HK-2 (cell line): ENCODE data around the gene CTH.
"Not testable (repeated sequence)": the region's sequence is repeated elsewhere in the genome, so short reads cannot be mapped to it uniquely, and the experiment has no call there.

Source experiments
- DNase-seq: peaks from one replicate; pipeline ENCODE4 v3.0.0-alpha.2; 2018; ENCODE audit not compliant: unreplicated experiment

The CTH gene

GRCh38 chr1:70410604-70411359 lies at the start of gene CTH:
CTH (plus strand) TSS chr1:70411268; CDS start chr1:70411416, 148 bp downstream.
- DNase-seq, result peak; percentile 97

GRCh38 chr1:70361727-70362398 lies 49.2 kb upstream of the CTH start:
- DNase-seq, result no peak

GRCh38 chr1:70364439-70364838 lies 46.6 kb upstream of the CTH start:
- DNase-seq, result no peak

GRCh38 chr1:70366425-70366952 lies 44.6 kb upstream of the CTH start:
- not testable (repeated sequence) for DNase-seq

- not testable (repeated sequence) for DNase-seq
Observed at GRCh38 chr1:70366997-70367396, 44.1 kb upstream of the CTH start.

- not testable (repeated sequence) for DNase-seq
Observed at GRCh38 chr1:70367397-70367796, 43.7 kb upstream of the CTH start.

GRCh38 chr1:70371586-70371985 lies 39.5 kb upstream of the CTH start:
- DNase-seq, result not testable (repeated sequence)

- DNase-seq, result no peak
Observed at GRCh38 chr1:70372426-70372825, 38.6 kb upstream of the CTH start.

- DNase-seq, result not testable (repeated sequence)
Observed at GRCh38 chr1:70373580-70373979, 37.5 kb upstream of the CTH start.

GRCh38 chr1:70376196-70376595 lies 34.9 kb upstream of the CTH start:
- DNase-seq, result no peak

GRCh38 chr1:70382682-70383081 lies 28.4 kb upstream of the CTH start:
- DNase-seq, result no peak

- DNase-seq, result no peak
Observed at GRCh38 chr1:70383483-70383882, 27.6 kb upstream of the CTH start.

- DNase-seq, result no peak
Observed at GRCh38 chr1:70384542-70384941, 26.5 kb upstream of the CTH start.

GRCh38 chr1:70385477-70385876 lies 25.6 kb upstream of the CTH start:
- DNase-seq, result no peak

- no peak for DNase-seq
Observed at GRCh38 chr1:70386121-70386520, 24.9 kb upstream of the CTH start.

GRCh38 chr1:70387507-70387906 lies 23.6 kb upstream of the CTH start:
- no peak for DNase-seq

- DNase-seq, result no peak
Observed at GRCh38 chr1:70392626-70393025, 18.4 kb upstream of the CTH start.

GRCh38 chr1:70396607-70397006 lies 14.5 kb upstream of the CTH start:
- DNase-seq, result no peak

- DNase-seq, result no peak
Observed at GRCh38 chr1:70397013-70397412, 14.1 kb upstream of the CTH start.

GRCh38 chr1:70400335-70400734 lies 10.7 kb upstream of the CTH start:
- no peak for DNase-seq

- DNase-seq, result no peak
Observed at GRCh38 chr1:70401974-70402373, 9.1 kb upstream of the CTH start.

- no peak for DNase-seq
Observed at GRCh38 chr1:70403759-70404158, 7.3 kb upstream of the CTH start.

- no peak for DNase-seq
Observed at GRCh38 chr1:70405780-70406416, 5.2 kb upstream of the CTH start.
